Mesenchymal stem cell (in vitro differentiated cells and primary cell): ENCODE measurements around the gene SCARB2.

Experiments used
- DNase-seq: peaks from one replicate; pipeline ENCODE4 v3.0.0-alpha.2; 2013
- H2AFZ ChIP-seq: one replicate; pipeline ENCODE4 v1.6.1; 2013; ENCODE audit warnings: low read depth, mild to moderate bottlenecking, control low read depth, inconsistent platforms, low read length, moderate library complexity
- H2AK5ac ChIP-seq: 2 replicates; pipeline ENCODE4 v1.6.1; 2013; ENCODE audit warnings: low read length, moderate library complexity, mild to moderate bottlenecking, inconsistent platforms; ENCODE audit not compliant: severe bottlenecking
- H2BK120ac ChIP-seq: one replicate; pipeline ENCODE4 v1.6.1; 2013; ENCODE audit warnings: low read depth, mild to moderate bottlenecking, inconsistent platforms, low read length, moderate library complexity
- H2BK12ac ChIP-seq, 2 experiments: one replicate each; pipeline ENCODE4 v1.6.1; 2013; ENCODE audit warnings: inconsistent platforms in 2 of 2, low read length in 2 of 2, mild to moderate bottlenecking in 2 of 2, moderate library complexity in 2 of 2, control low read depth in 1 of 2
- H2BK15ac ChIP-seq: one replicate; pipeline ENCODE4 v1.6.1; 2013; ENCODE audit warnings: mild to moderate bottlenecking, low read depth, inconsistent platforms; ENCODE audit not compliant: poor library complexity, severe bottlenecking
- H2BK5ac ChIP-seq: 2 replicates; pipeline ENCODE4 v1.6.1; 2013; ENCODE audit warnings: low read depth, mild to moderate bottlenecking, low read length, control low read depth, inconsistent platforms; ENCODE audit not compliant: poor library complexity, severe bottlenecking
- H3K14ac ChIP-seq, 2 experiments: one replicate each; pipeline ENCODE4 v1.6.1; 2013; ENCODE audit warnings: inconsistent platforms in 2 of 2, low read length in 2 of 2, control low read depth in 1 of 2, mild to moderate bottlenecking in 1 of 2, moderate library complexity in 1 of 2
- H3K18ac ChIP-seq, 2 experiments: one replicate each; pipeline ENCODE4 v1.6.1; 2013; ENCODE audit warnings: inconsistent platforms in 2 of 2, low read length in 2 of 2, control low read depth in 1 of 2, low read depth in 1 of 2, mild to moderate bottlenecking in 1 of 2
- H3K23ac ChIP-seq, 2 experiments: one replicate each; pipeline ENCODE4 v1.6.1; 2013; ENCODE audit warnings: inconsistent platforms in 2 of 2, low read length in 2 of 2, mild to moderate bottlenecking in 2 of 2, moderate library complexity in 2 of 2, control low read depth in 1 of 2
- H3K27ac ChIP-seq: 2 replicates; pipeline ENCODE4 v1.5.1; 2013; ENCODE audit warnings: mild to moderate bottlenecking, moderate library complexity, low read length, control low read depth, inconsistent platforms; ENCODE audit not compliant: poor library complexity, severe bottlenecking
- H3K27me3 ChIP-seq, 2 experiments: 2 replicates each; pipeline versions ENCODE4 v1.6.1 to v1.7.0; 2013; ENCODE audit warnings: low read length in 2 of 2, mild to moderate bottlenecking in 2 of 2, moderate library complexity in 2 of 2, control low read depth in 1 of 2, inconsistent platforms in 1 of 2; ENCODE audit not compliant: control insufficient read depth in 1 of 2, insufficient read depth in 1 of 2
- H3K36me3 ChIP-seq, 2 experiments: 2 replicates each; pipeline versions ENCODE4 v1.6.1 to v1.7.0; 2013; ENCODE audit warnings: low read length in 2 of 2, control low read depth in 1 of 2, inconsistent platforms in 1 of 2, low read depth in 1 of 2, mild to moderate bottlenecking in 1 of 2; ENCODE audit not compliant: insufficient read depth in 2 of 2, control insufficient read depth in 1 of 2
- H3K4ac ChIP-seq, 2 experiments: one replicate each; pipeline ENCODE4 v1.6.1; 2013; ENCODE audit warnings: inconsistent platforms in 2 of 2, low read length in 2 of 2, mild to moderate bottlenecking in 2 of 2, moderate library complexity in 2 of 2, control low read depth in 1 of 2, low read depth in 1 of 2
- H3K4me1 ChIP-seq: 2 replicates; pipeline ENCODE4 v1.6.1; 2013; ENCODE audit warnings: low read depth, low read length, control low read depth; ENCODE audit not compliant: control insufficient read depth, insufficient read depth
- H3K4me2 ChIP-seq: 2 replicates; pipeline ENCODE4 v1.6.1; 2013; ENCODE audit warnings: low read length, mild to moderate bottlenecking, inconsistent platforms; ENCODE audit not compliant: poor library complexity, severe bottlenecking
- H3K4me3 ChIP-seq, 2 experiments: 2 replicates each; pipeline versions ENCODE4 v1.5.1 to v1.7.0; 2013; ENCODE audit warnings: low read length in 2 of 2, mild to moderate bottlenecking in 2 of 2, control low read depth in 1 of 2, low read depth in 1 of 2; ENCODE audit not compliant: insufficient read depth in 1 of 2
- H3K79me1 ChIP-seq: replicated peaks from 2 replicates; pipeline ENCODE4 v1.6.1; 2013; ENCODE audit warnings: mild to moderate bottlenecking, control low read depth, low read length, inconsistent platforms; ENCODE audit not compliant: poor library complexity, severe bottlenecking
- H3K9ac ChIP-seq: 2 replicates; pipeline ENCODE4 v1.7.0; 2013; ENCODE audit warnings: mild to moderate bottlenecking, low read length, moderate library complexity
- H3K9me3 ChIP-seq: 2 replicates; pipeline ENCODE4 v1.7.0; 2013; ENCODE audit warnings: mild to moderate bottlenecking, low read length; ENCODE audit not compliant: control insufficient read depth
- H4K8ac ChIP-seq: one replicate; pipeline ENCODE4 v1.6.1; 2013; ENCODE audit warnings: inconsistent platforms, mild to moderate bottlenecking, low read length, moderate library complexity
- H4K91ac ChIP-seq: one replicate; pipeline ENCODE4 v1.6.1; 2013; ENCODE audit warnings: mild to moderate bottlenecking, low read length, inconsistent platforms
- WGBS: methylation state at CpG from one replicate; pipeline ENCODE4 v1.1.7; 2013; ENCODE audit warnings: mixed read lengths; 5-methylcytosine and 5-hydroxymethylcytosine counted together

The SCARB2 gene

GRCh38 chr4:76197031-76197743 lies 16.4 kb downstream of the SCARB2 start:
- peak overlapping the region; percentile 75 for H2BK15ac ChIP-seq
- no peak overlapping the region for H2AFZ ChIP-seq
- no peak overlapping the region for H3K4me2 ChIP-seq
- no peak overlapping the region for H2BK5ac ChIP-seq
- H3K4me3 ChIP-seq: peak overlapping the region in 1 of 2 experiments; percentile 50
- peaks cover 15% of the 10 kb centered on the region for H3K9me3 ChIP-seq
- H3K4ac ChIP-seq: peak overlapping the region in 1 of 2 experiments; percentile 17
- H3K4me1 ChIP-seq: peaks cover 18% of the 10 kb centered on the region
- no peaks in the 10 kb centered on the region for H3K27me3 ChIP-seq
- H2BK12ac ChIP-seq: peak overlapping the region; percentile 50 to 70
- peak overlapping the region in 1 of 2 experiments; percentile 71 for H3K14ac ChIP-seq
- H3K79me1 ChIP-seq: peaks cover 38% of the 10 kb centered on the region
- peak overlapping the region; percentile 85 for H3K27ac ChIP-seq
- peak overlapping the region; percentile 70 for H3K9ac ChIP-seq
- H3K23ac ChIP-seq: no peak overlapping the region
- no peak for DNase-seq
- peak overlapping the region; percentile 56 for H4K8ac ChIP-seq
- peak overlapping the region; percentile 35 for H2BK120ac ChIP-seq
- peak overlapping the region; percentile 25 for H4K91ac ChIP-seq
- peak overlapping the region; percentile 93 for H2AK5ac ChIP-seq
- peaks cover 18 to 39% of the 10 kb centered on the region in 2 experiments for H3K36me3 ChIP-seq
- H3K18ac ChIP-seq: peak overlapping the region; percentile 50 to 74
- 94% methylated on average over 7 of the region's 10 CpGs for WGBS

- peaks cover 16% of the 10 kb centered on the region for H3K9me3 ChIP-seq
- no peak overlapping the region for H2BK120ac ChIP-seq
- H2BK5ac ChIP-seq: no peak overlapping the region
- H3K27ac ChIP-seq: no peak overlapping the region
- H2BK12ac ChIP-seq: no peak overlapping the region
- 100% methylated on average over 2 of the region's 2 CpGs for WGBS
- no peak overlapping the region for H2AFZ ChIP-seq
- H3K23ac ChIP-seq: no peak overlapping the region
- H4K8ac ChIP-seq: peak overlapping the region; percentile 56
- no peaks in the 10 kb centered on the region for H3K27me3 ChIP-seq
- H4K91ac ChIP-seq: no peak overlapping the region
- peaks cover 40% of the 10 kb centered on the region for H3K79me1 ChIP-seq
- peaks cover 18% of the 10 kb centered on the region for H3K4me1 ChIP-seq
- no peak overlapping the region for H3K4me2 ChIP-seq
- H3K18ac ChIP-seq: no peak overlapping the region
- no peak overlapping the region for H3K14ac ChIP-seq
- H3K4me3 ChIP-seq: peak overlapping the region in 1 of 2 experiments; percentile 50
- H2BK15ac ChIP-seq: no peak overlapping the region
- no peak for DNase-seq
- H2AK5ac ChIP-seq: peak overlapping the region; percentile 66
- H3K9ac ChIP-seq: peak overlapping the region; percentile 70
- H3K4ac ChIP-seq: peak overlapping the region in 1 of 2 experiments; percentile 35
- peaks cover 19 to 43% of the 10 kb centered on the region in 2 experiments for H3K36me3 ChIP-seq
Measured at GRCh38 chr4:76196376-76196775, 17.2 kb downstream of the SCARB2 start.

GRCh38 chr4:76195326-76195725 lies 18.3 kb downstream of the SCARB2 start:
- Histone ChIP-seq H2AFZ (no peak overlapping the region), H3K36me3 (peaks cover 21 to 47% of the 10 kb centered on the region in 2 experiments), H3K79me1 (peaks cover 38% of the 10 kb centered on the region), H3K4me1 (peaks cover 17% of the 10 kb centered on the region), H3K14ac (no peak overlapping the region), H2BK15ac (no peak overlapping the region), H3K27ac (no peak overlapping the region), H3K18ac (no peak overlapping the region), H4K91ac (no peak overlapping the region), H2BK5ac (no peak overlapping the region), H3K4me3 (no peak overlapping the region), H3K4me2 (no peak overlapping the region), H2BK12ac (no peak overlapping the region), H3K9ac (no peak overlapping the region), H2BK120ac (no peak overlapping the region), H4K8ac (no peak overlapping the region), H3K9me3 (peaks cover 18% of the 10 kb centered on the region), H3K4ac (no peak overlapping the region), H3K23ac (no peak overlapping the region), H3K27me3 (no peaks in the 10 kb centered on the region), H2AK5ac (no peak overlapping the region)
- no peak for DNase-seq
- 88% methylated on average over 3 of the region's 3 CpGs for WGBS

- Histone ChIP-seq H3K9ac (peak overlapping the region; percentile 75), H3K36me3 (peaks cover 21 to 55% of the 10 kb centered on the region in 2 experiments), H3K18ac (no peak overlapping the region), H3K4me3 (no peak overlapping the region), H3K9me3 (peaks cover 18% of the 10 kb centered on the region), H3K27ac (no peak overlapping the region), H3K79me1 (peaks cover 42% of the 10 kb centered on the region), H3K14ac (no peak overlapping the region), H2BK12ac (no peak overlapping the region), H2BK120ac (no peak overlapping the region), H3K27me3 (no peaks in the 10 kb centered on the region), H4K8ac (no peak overlapping the region), H3K23ac (no peak overlapping the region), H2AK5ac (no peak overlapping the region), H2AFZ (no peak overlapping the region), H3K4me1 (peaks cover 14% of the 10 kb centered on the region), H2BK15ac (no peak overlapping the region), H2BK5ac (no peak overlapping the region), H3K4me2 (no peak overlapping the region), H3K4ac (no peak overlapping the region), H4K91ac (no peak overlapping the region)
- DNase-seq: peak; percentile 94
- WGBS: 36% methylated on average over 1 of the region's 2 CpGs
Measured at GRCh38 chr4:76194325-76194724, 19.3 kb downstream of the SCARB2 start.
